Heart right ventricle (tissue), 16 donors: ENCODE measurements around the gene TMEM150C. TPM values are rescaled to one million over a fixed set of nuclear protein-coding genes. Genes with fewer than 3 reads are reported as not detected.

Experiments
- ATAC-seq, 8 donors: fragments of 200-7000 bp; cut with Tn5 transposase; one replicate each; pipeline ENCODE4 v1.9.1; 2020; ENCODE audit warnings: mild to moderate bottlenecking in 8 of 8, moderate library complexity in 8 of 8, moderate number of reproducible peaks in 1 of 8
- DNase-seq, 2 donors: peaks; one replicate each; pipeline ENCODE4 v3.0.0-alpha.2; 2020
- H3K27ac ChIP-seq, 10 donors: fragments of 200-600 bp; sonication (generic) in 2 of 10; one replicate each; pipeline versions ENCODE4 v1.5.0 to v1.8.0; 2020 to 2022; ENCODE audit warnings: mild to moderate bottlenecking in 3 of 10
- H3K27me3 ChIP-seq, 7 donors: fragments of 200-600 bp; one replicate each; pipeline ENCODE4 v1.8.0; 2021 to 2022; ENCODE audit warnings: mild to moderate bottlenecking in 2 of 7
- H3K36me3 ChIP-seq, 9 donors: fragments of 200-600 bp; sonication (generic) in 1 of 9; one replicate each; pipeline versions ENCODE4 v1.5.0 to v1.8.0; 2020 to 2022; ENCODE audit warnings: mild to moderate bottlenecking in 2 of 9
- H3K4me1 ChIP-seq, 9 donors: fragments of 200-600 bp; sonication (generic) in 1 of 9; one replicate each; pipeline versions ENCODE4 v1.5.0 to v1.8.0; 2020 to 2022; ENCODE audit warnings: mild to moderate bottlenecking in 4 of 9
- H3K4me3 ChIP-seq, 10 donors: fragments of 200-600 bp; sonication (generic) in 2 of 10; one replicate each; pipeline versions ENCODE4 v1.5.0 to v1.8.0; 2020 to 2022; ENCODE audit warnings: mild to moderate bottlenecking in 7 of 10, moderate library complexity in 2 of 10
- H3K9me3 ChIP-seq, 11 donors: fragments of 200-600 bp in 10 of 11; sonication (generic) in 2 of 11; one replicate each; pipeline versions ENCODE4 v1.5.0 to v1.8.0; 2013 to 2022; ENCODE audit warnings: mild to moderate bottlenecking in 2 of 11, control low read depth in 1 of 11, moderate library complexity in 1 of 11
- WGBS, 2 donors: extraction: QIAGEN DNeasy Blood & Tissue Kit; methylation state at CpG; one replicate each; pipeline ENCODE4 v1.1.7; 2013; ENCODE audit warnings: inconsistent platforms in 1 of 2; 5-methylcytosine and 5-hydroxymethylcytosine counted together
- intact Hi-C, 10 donors: fragments of 100-400 bp; cut with DNase I; formaldehyde crosslinking; loops; one replicate each; pipeline versions ENCODE4 v1.11.1 to v1.14.2; 2022
- polyA plus RNA-seq, 2 donors: library from polyadenylated mRNA; stranded (reverse); fragments of 200-250 nt; gene quantifications; one replicate each; pipeline ENCODE4 v1.2.3, GENCODE V29; 2013
- total RNA-seq, 10 donors: library from RNA; stranded (reverse); fragmentation: NEBNext Ultra II Directional in 3 of 10; extraction: Animal tissue kit (Norgen Biotek cat#: 25700) in 3 of 10; gene quantifications; one replicate each; pipeline versions ENCODE4 v1.2.1 to v1.2.4, GENCODE V29; 2021 to 2023
- TF ChIP-seq, protein P1 (sequence below), 9 donors: fragments of 200-600 bp; sonication (generic) in 2 of 9; IDR thresholded peaks; one replicate each; pipeline versions ENCODE4 v1.5.0 to v1.8.0; 2021 to 2022; ENCODE audit warnings: antibody characterized with exemption in 9 of 9, mild to moderate bottlenecking in 5 of 9, moderate library complexity in 1 of 9
- donor health status: Arrhythmogenic right ventricular cardiomyopathy.
- donor health status: ischemic (EF 13 %, LVEDD 7.1; RV severe dilation, severe dysfunction).
- donor health status: healthy with polysubstance abuse.
- donor health status: DM: no; HTN: yes; CAD: no.
- donor health status: DM: no; HTN: no; CAD: no.
- donor health status: ischemic (EF 25% LVEDD 6.9; RV normal size, moderate dysfunction).
- donor health status: ischemic (EF 25% LVEDD 5.7; RV mildly dilated, moderate dysfunction).
- donor health status: healthy.
- donor health status: DM: yes; HTN: yes; CAD: no.
- donor health status: Ischemic cardiomyopathy.
- donor health status: ischemic (EF 35%, LVEDD 5.7; RV mildly dilated, moderate dysfunction).
- donor health status: nonischemic (EF 11% LVEDD 7.7; RV severe dilation, severe dysfunction).
- donor health status: DM: yes; HTN: yes; CAD: no.
- donor health status: PGD.
- donor health status: ischemic (EF 29% LVEDD 5.4; RV normal size, mild dysfunction).
- donor health status: nonischemic (EF 23%, LVEDD 6.1; RV moderate dilation, normal function).

The TMEM150C gene
- total and polyA plus RNA-seq, 12 donors = 6.5 to 22.7 (median 12.6) TPM

DNA sequence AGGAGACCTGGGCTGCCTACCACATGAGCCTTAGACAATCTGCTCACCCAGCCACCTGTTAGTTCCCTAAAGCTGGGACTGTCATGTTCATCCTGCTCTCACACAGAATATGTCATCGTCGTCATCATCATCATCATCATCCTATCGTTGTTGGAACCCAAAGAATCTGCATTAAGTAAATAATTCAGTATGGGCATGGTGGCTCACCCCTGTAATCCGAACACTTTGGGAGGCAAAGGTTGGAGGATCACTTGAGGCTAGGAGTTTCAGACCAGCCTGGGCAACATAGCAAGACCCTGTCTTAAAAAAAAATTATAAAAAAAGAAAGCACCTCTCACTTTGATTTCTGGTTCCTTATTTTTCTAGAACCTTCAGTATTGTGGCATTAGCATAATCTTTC, 125.0 kb downstream of the TMEM150C start:
- DNase-seq = no peak
- Histone ChIP-seq H3K4me3 (no peak overlapping the region), H3K36me3 (peaks cover 0 to 22% (median 0%) of the 10 kb centered on the region in 9 donors), H3K27ac (no peak overlapping the region), H3K27me3 (no peaks in the 10 kb centered on the region), H3K4me1 (peaks cover 0 to 21% (median 5%) of the 10 kb centered on the region in 9 donors), H3K9me3 (no peaks in the 10 kb centered on the region)
- WGBS, 2 donors = 97 to 98% methylated on average over 4 of the region's 4 CpGs
- TF ChIP-seq, protein P1, sequence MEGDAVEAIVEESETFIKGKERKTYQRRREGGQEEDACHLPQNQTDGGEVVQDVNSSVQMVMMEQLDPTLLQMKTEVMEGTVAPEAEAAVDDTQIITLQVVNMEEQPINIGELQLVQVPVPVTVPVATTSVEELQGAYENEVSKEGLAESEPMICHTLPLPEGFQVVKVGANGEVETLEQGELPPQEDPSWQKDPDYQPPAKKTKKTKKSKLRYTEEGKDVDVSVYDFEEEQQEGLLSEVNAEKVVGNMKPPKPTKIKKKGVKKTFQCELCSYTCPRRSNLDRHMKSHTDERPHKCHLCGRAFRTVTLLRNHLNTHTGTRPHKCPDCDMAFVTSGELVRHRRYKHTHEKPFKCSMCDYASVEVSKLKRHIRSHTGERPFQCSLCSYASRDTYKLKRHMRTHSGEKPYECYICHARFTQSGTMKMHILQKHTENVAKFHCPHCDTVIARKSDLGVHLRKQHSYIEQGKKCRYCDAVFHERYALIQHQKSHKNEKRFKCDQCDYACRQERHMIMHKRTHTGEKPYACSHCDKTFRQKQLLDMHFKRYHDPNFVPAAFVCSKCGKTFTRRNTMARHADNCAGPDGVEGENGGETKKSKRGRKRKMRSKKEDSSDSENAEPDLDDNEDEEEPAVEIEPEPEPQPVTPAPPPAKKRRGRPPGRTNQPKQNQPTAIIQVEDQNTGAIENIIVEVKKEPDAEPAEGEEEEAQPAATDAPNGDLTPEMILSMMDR (IDR thresholded peaks at IDR 0.05) = no peak
- no peak for ATAC-seq
- intact Hi-C loops = loop anchor here in 3 of 10 donors (10.0 kb wide), 3 partner anchors 152 to 578 kb away; partner anchors contain the start of genes LIN54 (in 1 of the 3) and SEC31A (in 1 of the 3)

DNA sequence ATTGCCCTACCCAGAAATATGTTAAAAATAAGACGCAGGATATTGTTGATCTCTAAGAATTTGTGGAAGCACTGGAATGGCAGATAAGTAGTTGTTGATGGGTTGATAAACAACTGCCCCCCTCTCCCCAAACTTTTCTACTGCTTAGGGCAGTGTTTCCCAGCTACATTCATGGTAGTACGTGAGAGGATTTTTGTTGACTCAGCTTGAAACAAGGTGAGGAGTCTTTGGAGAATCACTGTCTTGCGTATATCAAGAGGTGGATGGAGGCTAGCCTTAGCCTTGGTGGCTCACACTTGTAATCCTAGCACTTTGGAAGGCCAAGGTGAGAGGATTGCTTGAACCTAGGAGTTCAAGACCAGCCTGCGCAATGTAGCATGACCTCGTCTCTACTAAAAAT, 125.7 kb downstream of the TMEM150C start:
- Histone ChIP-seq H3K27ac (no peak overlapping the region), H3K9me3 (no peaks in the 10 kb centered on the region), H3K4me1 (peaks cover 3 to 27% (median 11%) of the 10 kb centered on the region in 9 donors), H3K36me3 (peaks cover 0 to 22% (median 0%) of the 10 kb centered on the region in 9 donors), H3K4me3 (no peak overlapping the region), H3K27me3 (no peaks in the 10 kb centered on the region)
- ATAC-seq (no peak), DNase-seq (no peak)
- intact Hi-C loops = loop anchor here in 3 of 10 donors (10.0 kb wide), 3 partner anchors 151 to 579 kb away; partner anchors contain the start of genes LIN54 (in 1 of the 3) and SEC31A (in 1 of the 3)
- WGBS, 2 donors = 94 to 95% methylated on average over 5 of the region's 5 CpGs
- TF ChIP-seq, protein P1 (IDR thresholded peaks at IDR 0.05) = no peak

DNA sequence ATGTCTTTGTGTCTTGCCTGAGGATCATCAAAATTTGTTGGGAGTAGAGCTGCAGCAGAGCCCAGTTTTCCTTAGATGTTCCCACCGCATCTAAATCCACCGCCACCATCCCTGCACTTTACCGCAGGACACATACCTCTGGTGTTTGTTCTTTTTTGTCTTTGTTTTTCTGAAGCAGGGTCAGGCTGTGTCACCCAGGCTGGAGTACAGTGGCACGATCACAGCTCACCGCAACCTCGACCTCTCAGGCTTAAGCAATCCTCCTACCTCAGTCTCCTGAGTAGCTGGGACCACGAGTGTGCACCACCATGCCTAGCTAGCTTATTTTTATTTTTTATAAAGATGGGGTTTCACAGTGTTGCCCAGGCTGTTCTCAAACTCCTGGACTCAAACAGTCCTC, 126.8 kb downstream of the TMEM150C start:
- Histone ChIP-seq H3K4me3 (no peak overlapping the region), H3K9me3 (no peaks in the 10 kb centered on the region), H3K27ac (no peak overlapping the region), H3K4me1 (peaks cover 3 to 29% (median 17%) of the 10 kb centered on the region in 9 donors), H3K27me3 (no peaks in the 10 kb centered on the region), H3K36me3 (peaks cover 0 to 22% (median 0%) of the 10 kb centered on the region in 9 donors)
- intact Hi-C loops = loop anchor here in 4 of 10 donors (5.0 to 10.0 kb wide), 4 partner anchors 63 to 580 kb away; partner anchors contain the start of genes HNRNPD (in 1 of the 4), LIN54 (in 1 of the 4) and SEC31A (in 1 of the 4)
- DNase-seq (no peak), ATAC-seq (no peak)
- TF ChIP-seq, protein P1 (IDR thresholded peaks at IDR 0.05) = no peak
- 96 to 99% methylated on average over 7 of the region's 7 CpGs for WGBS, 2 donors

DNA sequence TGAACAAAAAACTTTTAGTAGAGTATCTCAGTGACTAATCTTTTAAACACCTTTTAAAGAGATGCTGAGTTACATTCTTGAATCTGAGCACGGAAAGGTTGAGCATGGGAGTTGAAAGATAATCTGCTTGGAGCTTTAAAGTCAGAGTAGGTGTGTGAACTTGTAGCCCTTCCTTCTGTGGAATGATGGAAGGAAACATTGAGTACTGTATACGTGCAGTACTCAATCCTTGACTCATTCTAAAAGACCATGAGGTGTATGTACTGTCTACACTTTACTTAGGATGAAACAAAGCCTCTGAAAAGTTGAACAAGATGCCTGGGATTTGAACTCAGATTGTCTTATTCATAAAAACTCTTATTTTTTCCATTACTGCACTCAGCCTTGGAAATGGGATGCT, 128.0 kb downstream of the TMEM150C start:
- Histone ChIP-seq H3K36me3 (peaks cover 0 to 22% (median 0%) of the 10 kb centered on the region in 9 donors), H3K4me3 (no peak overlapping the region), H3K27ac (no peak overlapping the region), H3K27me3 (no peaks in the 10 kb centered on the region), H3K9me3 (no peaks in the 10 kb centered on the region), H3K4me1 (peaks cover 3 to 29% (median 17%) of the 10 kb centered on the region in 9 donors)
- intact Hi-C loops = loop anchor here in 4 of 10 donors (5.0 to 10.0 kb wide), 4 partner anchors 61 to 581 kb away; partner anchors contain the start of genes HNRNPD (in 1 of the 4), LIN54 (in 1 of the 4) and SEC31A (in 1 of the 4)
- no peak for ATAC-seq
- no peak for DNase-seq
- 66 to 76% methylated on average over 2 of the region's 2 CpGs for WGBS, 2 donors
- TF ChIP-seq, protein P1 (IDR thresholded peaks at IDR 0.05) = no peak

Other genes starting within 250 kb of the TMEM150C start
- 100 to 1,000 TPM; 117 to 144 (median 126) TPM for gene HNRNPD, start 188.0 kb downstream of the TMEM150C start, total RNA-seq
- 100 to 1,000 TPM; 102 to 110 TPM for gene HNRNPD, start 188.0 kb downstream of the TMEM150C start, polyA plus RNA-seq
- 100 to 1,000 TPM; 129 to 168 (median 148) TPM for gene HNRNPDL, start 131.5 kb downstream of the TMEM150C start, total RNA-seq
- 100 to 1,000 TPM; 183 to 184 TPM for gene HNRNPDL, start 131.5 kb downstream of the TMEM150C start, polyA plus RNA-seq
- gene ENOPH1, start 131.4 kb downstream of the TMEM150C start, total RNA-seq = 10 to 100 TPM; 13.9 to 18.5 (median 16.3) TPM
- gene ENOPH1, start 131.4 kb downstream of the TMEM150C start, polyA plus RNA-seq = 10 to 100 TPM; 22.6 to 28.1 TPM
- gene SCD5, start 236.8 kb upstream of the TMEM150C start, total RNA-seq = 1 to 10 TPM; 1.7 to 5.0 (median 3.0) TPM
- gene SCD5, start 236.8 kb upstream of the TMEM150C start, polyA plus RNA-seq = 1 to 10 TPM; 3.8 to 6.7 TPM